Keratinocyte (primary cell): ENCODE data around the gene R3HCC1L. TPM values are rescaled to one million over a fixed set of nuclear protein-coding genes. Genes with fewer than 3 reads are reported as not detected.

Source experiments
- DNase-seq: peaks from one replicate; pipeline ENCODE4 v3.0.0-alpha.2; 2011; ENCODE audit warnings: low read depth, missing footprints, low spot score
- FAIRE-seq: peaks from 2 replicates; lab custom pipeline; 2011; peaks lifted over from hg19 to GRCh38; lab: Jason Lieb, UNC
- H2AFZ ChIP-seq: 2 replicates; pipeline ENCODE4 v1.6.0; 2012; ENCODE audit warnings: low read length, control low read depth, inconsistent platforms; ENCODE audit not compliant: control insufficient read depth
- H3K27ac ChIP-seq: 2 replicates; pipeline ENCODE4 v1.5.1; 2011; ENCODE audit warnings: low read length; ENCODE audit not compliant: control insufficient read depth, insufficient read depth
- H3K27me3 ChIP-seq: 3 replicates; pipeline ENCODE4 v1.6.0; 2011; ENCODE audit warnings: low read length; ENCODE audit not compliant: control insufficient read depth, insufficient read depth; ENCODE audit errors: extremely low read depth
- H3K36me3 ChIP-seq, 2 experiments: 2 replicates in 1 of 2; 3 replicates in 1 of 2; pipeline ENCODE4 v1.5.1; 2011; ENCODE audit warnings: low read length in 2 of 2, mild to moderate bottlenecking in 1 of 2; ENCODE audit not compliant: control insufficient read depth in 2 of 2, insufficient read depth in 2 of 2; ENCODE audit errors: extremely low read depth in 1 of 2
- H3K4me1 ChIP-seq: 3 replicates; pipeline ENCODE4 v1.5.1; 2011; ENCODE audit warnings: low read length; ENCODE audit not compliant: control insufficient read depth, insufficient read depth; ENCODE audit errors: extremely low read depth
- H3K4me2 ChIP-seq: 3 replicates; pipeline ENCODE4 v1.6.0; 2011; ENCODE audit warnings: low read depth, low read length; ENCODE audit not compliant: control insufficient read depth, insufficient read depth; ENCODE audit errors: extremely low read depth
- H3K4me3 ChIP-seq, 3 experiments: fragments of 200-600 bp in 1 of 3; sonication (generic) in 1 of 3; 2 replicates in 2 of 3; 3 replicates in 1 of 3; pipeline ENCODE4 v1.5.1; 2011 to 2016; ENCODE audit warnings: low read length in 3 of 3, mild to moderate bottlenecking in 3 of 3, control low read depth in 2 of 3, inconsistent platforms in 1 of 3, low read depth in 1 of 3, mixed read lengths in 1 of 3, mixed run types in 1 of 3, moderate library complexity in 1 of 3; ENCODE audit not compliant: control insufficient read depth in 2 of 3, insufficient read depth in 2 of 3; ENCODE audit errors: extremely low read depth in 1 of 3
- H3K79me2 ChIP-seq: 2 replicates; pipeline ENCODE4 v1.6.0; 2012; ENCODE audit warnings: low read length; ENCODE audit not compliant: control insufficient read depth, insufficient read depth
- H3K9ac ChIP-seq: 3 replicates; pipeline ENCODE4 v1.6.0; 2011; ENCODE audit warnings: low read length; ENCODE audit not compliant: control insufficient read depth, insufficient read depth; ENCODE audit errors: extremely low read depth
- H3K9me1 ChIP-seq: 3 replicates; pipeline ENCODE4 v1.6.0; 2011; ENCODE audit warnings: low read length; ENCODE audit not compliant: control insufficient read depth, insufficient read depth; ENCODE audit errors: extremely low read depth
- H3K9me3 ChIP-seq: 2 replicates; pipeline ENCODE4 v1.5.1; 2012; ENCODE audit warnings: low read depth, low read length; ENCODE audit not compliant: control insufficient read depth
- H4K20me1 ChIP-seq: 3 replicates; pipeline ENCODE4 v1.6.0; 2011; ENCODE audit warnings: low read length; ENCODE audit not compliant: control insufficient read depth, insufficient read depth; ENCODE audit errors: extremely low read depth
- EZH2 ChIP-seq: IDR thresholded peaks from one replicate; pipeline ENCODE4 v1.6.1; 2012; ENCODE audit warnings: inconsistent platforms, mild to moderate bottlenecking, low read length, moderate library complexity
- dilution Hi-C: fragments of 300-500 bp; cut with MboI; formaldehyde crosslinking; loops from one replicate; pipeline ENCODE4 v1.7.0; 2020; ENCODE audit warnings: low sequenced_read_pairs; ENCODE audit not compliant: extremely low pct_ligation_motif_present
- polyA plus RNA-seq, 5 experiments: library from polyadenylated mRNA; depleted of rRNA in 3 of 5; stranded (reverse) in 3 of 5; stranded (forward) in 1 of 5; unstranded in 1 of 5; fragments of >200 nt; gene quantifications; 1 replicate in 1 of 5; 2 replicates in 3 of 5; 3 replicates in 1 of 5; pipeline versions ENCODE4 v1.2.1 to v1.2.3, GENCODE V29; 2011 to 2012; ENCODE audit warnings: missing spikeins in 2 of 5, low read depth in 1 of 5, low replicate concordance in 1 of 5
- TF ChIP-seq, protein P1 (sequence below), 3 experiments: IDR thresholded peaks in 1 of 3; conservative IDR thresholded peaks in 1 of 3; optimal IDR thresholded peaks in 1 of 3; 2 replicates in 2 of 3; 3 replicates in 1 of 3; pipeline versions ENCODE3 to v1.5.1; 2011; ENCODE audit warnings: low read length in 3 of 3, mild to moderate bottlenecking in 3 of 3, moderate library complexity in 2 of 3, control low read depth in 1 of 3, inconsistent platforms in 1 of 3; ENCODE audit not compliant: insufficient read depth in 2 of 3; ENCODE audit errors: extremely low read depth in 1 of 3

Gene R3HCC1L
- polyA plus RNA-seq, 1 donor (not counting 4 experiments of a cell fraction or from before 2014, with no cell fraction given), result 11.7 TPM

DNA sequence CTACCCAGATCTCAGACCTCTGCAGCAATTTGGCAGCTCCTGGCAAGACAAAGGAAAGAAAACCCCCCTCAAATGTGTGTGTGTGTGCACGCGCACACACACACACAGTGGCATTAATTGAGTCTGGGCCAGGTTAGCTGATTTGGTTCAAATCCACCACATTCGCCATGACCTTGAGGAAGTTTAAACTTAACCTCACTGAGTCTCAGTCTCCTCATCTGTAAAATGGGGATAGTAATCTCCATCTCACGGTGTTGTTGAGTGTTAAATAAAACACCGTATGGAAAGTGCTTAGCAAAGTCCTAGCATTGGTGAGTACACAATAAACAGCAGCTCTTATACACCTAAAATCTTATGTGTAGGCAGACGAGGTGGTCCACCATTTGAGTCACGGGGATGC lies 128.6 kb downstream of the R3HCC1L start:
- Histone ChIP-seq H2AFZ (no peak overlapping the region), H3K4me3 (no peak overlapping the region), H3K79me2 (no peaks in the 10 kb centered on the region), H4K20me1 (no peaks in the 10 kb centered on the region), H3K9me3 (no peaks in the 10 kb centered on the region), H3K27me3 (peaks cover 13% of the 10 kb centered on the region), H3K9me1 (no peaks in the 10 kb centered on the region), H3K36me3 (no peaks in the 10 kb centered on the region), H3K4me2 (no peak overlapping the region), H3K4me1 (no peaks in the 10 kb centered on the region), H3K9ac (no peak overlapping the region), H3K27ac (no peak overlapping the region)
- dilution Hi-C loops, result no loop called here
- DNase-seq (no peak), FAIRE-seq (no peak)
- TF ChIP-seq, protein P1, sequence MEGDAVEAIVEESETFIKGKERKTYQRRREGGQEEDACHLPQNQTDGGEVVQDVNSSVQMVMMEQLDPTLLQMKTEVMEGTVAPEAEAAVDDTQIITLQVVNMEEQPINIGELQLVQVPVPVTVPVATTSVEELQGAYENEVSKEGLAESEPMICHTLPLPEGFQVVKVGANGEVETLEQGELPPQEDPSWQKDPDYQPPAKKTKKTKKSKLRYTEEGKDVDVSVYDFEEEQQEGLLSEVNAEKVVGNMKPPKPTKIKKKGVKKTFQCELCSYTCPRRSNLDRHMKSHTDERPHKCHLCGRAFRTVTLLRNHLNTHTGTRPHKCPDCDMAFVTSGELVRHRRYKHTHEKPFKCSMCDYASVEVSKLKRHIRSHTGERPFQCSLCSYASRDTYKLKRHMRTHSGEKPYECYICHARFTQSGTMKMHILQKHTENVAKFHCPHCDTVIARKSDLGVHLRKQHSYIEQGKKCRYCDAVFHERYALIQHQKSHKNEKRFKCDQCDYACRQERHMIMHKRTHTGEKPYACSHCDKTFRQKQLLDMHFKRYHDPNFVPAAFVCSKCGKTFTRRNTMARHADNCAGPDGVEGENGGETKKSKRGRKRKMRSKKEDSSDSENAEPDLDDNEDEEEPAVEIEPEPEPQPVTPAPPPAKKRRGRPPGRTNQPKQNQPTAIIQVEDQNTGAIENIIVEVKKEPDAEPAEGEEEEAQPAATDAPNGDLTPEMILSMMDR (optimal IDR thresholded peaks at IDR 0.05 in 1 of 3, IDR thresholded peaks at IDR 0.05 in 1 of 3, conservative IDR thresholded peaks at IDR 0.05 in 1 of 3; ENCODE audit: extremely low read depth in 1 of 3, insufficient read depth in 2 of 3, low read length in 3 of 3), result no peak
- TF ChIP-seq EZH2, result no peak

GRCh38 chr10:98264378-98265065 lies 130.1 kb downstream of the R3HCC1L start:
- Histone ChIP-seq H3K9me1 (no peaks in the 10 kb centered on the region), H3K4me2 (no peak overlapping the region), H3K4me1 (peaks cover 11% of the 10 kb centered on the region), H3K79me2 (no peaks in the 10 kb centered on the region), H3K4me3 (no peak overlapping the region), H2AFZ (no peak overlapping the region), H3K9me3 (no peaks in the 10 kb centered on the region), H3K9ac (no peak overlapping the region), H3K36me3 (no peaks in the 10 kb centered on the region), H4K20me1 (no peaks in the 10 kb centered on the region), H3K27ac (no peak overlapping the region), H3K27me3 (peaks cover 13% of the 10 kb centered on the region)
- dilution Hi-C loops, result no loop called here
- TF ChIP-seq, protein P1 (optimal IDR thresholded peaks at IDR 0.05 in 1 of 3, IDR thresholded peaks at IDR 0.05 in 1 of 3, conservative IDR thresholded peaks at IDR 0.05 in 1 of 3; ENCODE audit: extremely low read depth in 1 of 3, insufficient read depth in 2 of 3, low read length in 3 of 3), result no peak
- TF ChIP-seq EZH2, result no peak
- FAIRE-seq, result no peak
- no peak for DNase-seq
